ENCODE measurements around the gene PHF21A.
"Not testable (repeated sequence)": the region's sequence is repeated elsewhere in the genome, so short reads cannot be mapped to it uniquely, and the experiment has no call there.

PHF21A gene

GRCh38 chr11:46117842-46118241 is 3.4 kb downstream of the PHF21A start:
- DNase-seq (ENCODE audit: low read depth, low spot score), result no peak
- Histone ChIP-seq H3K4me3 (peak overlapping the region; percentile 97), H3K27ac (peak overlapping the region; percentile 74; the same call in 1 of the 2 replicates), H3K36me3 (ENCODE audit: insufficient read depth, low read length) (no peaks in the 10 kb centered on the region), H3K9ac (ENCODE audit: insufficient read length) (peak overlapping the region; percentile 65), H3K9me3 (ENCODE audit: low read depth, low read length) (no peaks in the 10 kb centered on the region)
- no peak for TF ChIP-seq POLR2AphosphoS5 (IDR thresholded peaks at IDR 0.05; ENCODE audit: borderline replicate concordance, low read depth, low read length)
- no peak for TF ChIP-seq FOXP2 (optimal IDR thresholded peaks at IDR 0.05; ENCODE audit: control extremely low read depth, extremely low read length, insufficient read depth)

- H3K4me3 ChIP-seq, result peak overlapping the region; percentile 97
- not testable (repeated sequence) for H3K9me3 ChIP-seq (ENCODE audit: low read depth, low read length); H3K9ac ChIP-seq (ENCODE audit: insufficient read length); DNase-seq (ENCODE audit: low read depth, low spot score); H3K36me3 ChIP-seq (ENCODE audit: insufficient read depth, low read length)
- H3K27ac ChIP-seq, result peak overlapping the region; percentile 82
Observed at GRCh38 chr11:46116712-46117037, 4.6 kb downstream of the PHF21A start.

- TF ChIP-seq EZH2 (IDR thresholded peaks at IDR 0.05) (no peak), POLR2AphosphoS5 (IDR thresholded peaks at IDR 0.05; ENCODE audit: borderline replicate concordance, low read depth, low read length) (no peak), FOXP2 (optimal IDR thresholded peaks at IDR 0.05; ENCODE audit: control extremely low read depth, extremely low read length, insufficient read depth) (no peak)
- peak overlapping the region; percentile 97 for H3K4me3 ChIP-seq
- DNase-seq (ENCODE audit: low read depth, low spot score), result no peak
- peak overlapping the region; percentile 72 for H3K9ac ChIP-seq (ENCODE audit: insufficient read length)
- H3K36me3 ChIP-seq (ENCODE audit: insufficient read depth, low read length), result no peaks in the 10 kb centered on the region
- peak overlapping the region; percentile 82 for H3K27ac ChIP-seq
- no peaks in the 10 kb centered on the region for H3K9me3 ChIP-seq (ENCODE audit: low read depth, low read length)
Observed at GRCh38 chr11:46116007-46116711, 5.1 kb downstream of the PHF21A start.

GRCh38 chr11:46114961-46115360 is 6.3 kb downstream of the PHF21A start:
- no peaks in the 10 kb centered on the region for H3K36me3 ChIP-seq (ENCODE audit: insufficient read depth, low read length)
- peak overlapping the region; percentile 82 for H3K27ac ChIP-seq
- H3K9ac ChIP-seq (ENCODE audit: insufficient read length), result peak overlapping the region; percentile 72
- TF ChIP-seq FOXP2 (optimal IDR thresholded peaks at IDR 0.05; ENCODE audit: control extremely low read depth, extremely low read length, insufficient read depth) (no peak), EZH2 (IDR thresholded peaks at IDR 0.05) (no peak), POLR2AphosphoS5 (IDR thresholded peaks at IDR 0.05; ENCODE audit: borderline replicate concordance, low read depth, low read length) (no peak)
- peak overlapping the region; percentile 97 for H3K4me3 ChIP-seq
- DNase-seq (ENCODE audit: low read depth, low spot score), result no peak
- H3K9me3 ChIP-seq (ENCODE audit: low read depth, low read length), result no peaks in the 10 kb centered on the region

- TF ChIP-seq POLR2AphosphoS5 (IDR thresholded peaks at IDR 0.05; ENCODE audit: borderline replicate concordance, low read depth, low read length) (no peak), EZH2 (IDR thresholded peaks at IDR 0.05) (no peak), FOXP2 (optimal IDR thresholded peaks at IDR 0.05; ENCODE audit: control extremely low read depth, extremely low read length, insufficient read depth) (no peak)
- H3K9ac ChIP-seq (ENCODE audit: insufficient read length), result peak overlapping the region; percentile 17
- peak overlapping the region; percentile 97 for H3K4me3 ChIP-seq
- peak overlapping the region; percentile 82 for H3K27ac ChIP-seq
- H3K36me3 ChIP-seq (ENCODE audit: insufficient read depth, low read length), result no peaks in the 10 kb centered on the region
- H3K9me3 ChIP-seq (ENCODE audit: low read depth, low read length), result no peaks in the 10 kb centered on the region
- DNase-seq (ENCODE audit: low read depth, low spot score), result no peak
Observed at GRCh38 chr11:46114378-46114777, 6.9 kb downstream of the PHF21A start.

- Histone ChIP-seq H3K9me3 (ENCODE audit: low read depth, low read length) (no peaks in the 10 kb centered on the region), H3K36me3 (ENCODE audit: insufficient read depth, low read length) (no peaks in the 10 kb centered on the region), H3K9ac (ENCODE audit: insufficient read length) (peak overlapping the region; percentile 21), H3K4me3 (peak overlapping the region; percentile 54), H3K27ac (peak overlapping the region; percentile 28; the same call in 1 of the 2 replicates)
- TF ChIP-seq POLR2AphosphoS5 (IDR thresholded peaks at IDR 0.05; ENCODE audit: borderline replicate concordance, low read depth, low read length) (no peak), FOXP2 (optimal IDR thresholded peaks at IDR 0.05; ENCODE audit: control extremely low read depth, extremely low read length, insufficient read depth) (no peak), EZH2 (IDR thresholded peaks at IDR 0.05) (no peak)
- peak; percentile 80 for DNase-seq (ENCODE audit: low read depth, low spot score)
Observed at GRCh38 chr11:46112961-46113607, 8.2 kb downstream of the PHF21A start.

GRCh38 chr11:46108751-46109150 is 12.5 kb downstream of the PHF21A start:
- no peaks in the 10 kb centered on the region for H3K9me3 ChIP-seq (ENCODE audit: low read depth, low read length)
- peak overlapping the region; percentile 39; the same call in 1 of the 2 replicates for H3K27ac ChIP-seq
- no peaks in the 10 kb centered on the region for H3K36me3 ChIP-seq (ENCODE audit: insufficient read depth, low read length)
- H3K4me3 ChIP-seq, result no peak overlapping the region
- TF ChIP-seq EZH2 (IDR thresholded peaks at IDR 0.05), result no peak
- no peak for DNase-seq (ENCODE audit: low read depth, low spot score)
- H3K9ac ChIP-seq (ENCODE audit: insufficient read length), result no peak overlapping the region

GRCh38 chr11:46107780-46108179 is 13.5 kb downstream of the PHF21A start:
- TF ChIP-seq POLR2AphosphoS5 (IDR thresholded peaks at IDR 0.05; ENCODE audit: borderline replicate concordance, low read depth, low read length), result no peak
- TF ChIP-seq FOXP2 (optimal IDR thresholded peaks at IDR 0.05; ENCODE audit: control extremely low read depth, extremely low read length, insufficient read depth), result no peak
- no peak for TF ChIP-seq EZH2 (IDR thresholded peaks at IDR 0.05)
- Histone ChIP-seq H3K27ac (peak overlapping the region; percentile 92; the same call in 1 of the 2 replicates), H3K9ac (ENCODE audit: insufficient read length) (no peak overlapping the region), H3K36me3 (ENCODE audit: insufficient read depth, low read length) (no peaks in the 10 kb centered on the region), H3K9me3 (ENCODE audit: low read depth, low read length) (no peaks in the 10 kb centered on the region), H3K4me3 (no peak overlapping the region)
- DNase-seq (ENCODE audit: low read depth, low spot score), result no peak

- Histone ChIP-seq H3K27ac (peak overlapping the region; percentile 92), H3K36me3 (ENCODE audit: insufficient read depth, low read length) (no peaks in the 10 kb centered on the region), H3K4me3 (peak overlapping the region; percentile 74), H3K9ac (ENCODE audit: insufficient read length) (peak overlapping the region; percentile 68), H3K9me3 (ENCODE audit: low read depth, low read length) (no peaks in the 10 kb centered on the region)
- DNase-seq (ENCODE audit: low read depth, low spot score), result no peak
- TF ChIP-seq EZH2 (IDR thresholded peaks at IDR 0.05) (no peak), POLR2AphosphoS5 (IDR thresholded peaks at IDR 0.05; ENCODE audit: borderline replicate concordance, low read depth, low read length) (no peak), FOXP2 (optimal IDR thresholded peaks at IDR 0.05; ENCODE audit: control extremely low read depth, extremely low read length, insufficient read depth) (no peak)
Observed at GRCh38 chr11:46107408-46107718, 13.9 kb downstream of the PHF21A start.
